ENCODE measurements around the gene ANAPC2.

ANAPC2 gene

DNA sequence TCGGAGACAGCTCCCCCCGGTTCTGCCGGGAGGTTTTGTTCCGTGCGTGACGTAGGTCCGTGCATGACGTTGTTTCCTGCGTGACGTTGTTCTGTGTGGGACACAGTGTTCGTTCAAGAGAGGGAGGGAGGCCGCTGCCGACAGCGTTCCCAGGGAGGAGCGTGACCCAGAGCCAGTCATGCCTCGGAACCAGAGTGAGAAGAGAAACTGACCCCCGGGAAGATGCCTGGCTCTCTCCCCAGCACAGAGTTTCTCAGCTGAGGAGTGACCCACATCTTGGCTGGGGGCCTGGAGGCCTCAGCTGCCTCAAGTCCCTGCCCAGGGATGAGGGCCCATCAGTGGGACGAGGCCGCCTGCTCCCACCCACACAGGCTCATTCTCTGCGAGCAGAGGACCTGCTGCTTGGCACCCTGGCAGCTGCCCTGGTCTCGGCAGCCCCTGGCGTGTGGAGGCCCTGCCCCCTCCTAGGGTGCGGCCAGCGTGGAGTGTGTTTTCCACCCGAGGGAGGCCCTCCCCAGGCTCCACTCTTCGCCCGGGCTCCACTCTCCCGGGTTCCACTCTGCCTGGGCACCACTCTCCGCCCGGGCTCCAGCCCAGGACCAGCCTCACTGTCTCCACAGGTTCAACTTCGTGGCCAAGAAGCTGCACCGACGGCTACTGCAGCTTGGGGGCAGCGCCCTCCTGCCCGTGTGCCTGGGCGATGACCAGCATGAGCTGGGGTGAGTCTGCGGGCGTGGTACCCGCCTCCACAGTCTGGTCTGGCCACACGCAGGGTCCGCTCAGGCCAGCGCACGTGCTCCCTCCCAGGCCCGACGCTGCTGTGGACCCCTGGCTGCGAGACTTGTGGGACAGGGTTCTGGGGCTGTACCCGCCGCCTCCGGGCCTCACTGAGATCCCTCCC lies 25.1 kb upstream of the ANAPC2 start:
- no peak for DNase-seq

- no peak for DNase-seq
Measured at GRCh38 chr9:137212520-137212919, 24.2 kb upstream of the ANAPC2 start.

- no peak for DNase-seq
Measured at GRCh38 chr9:137211532-137211931, 23.2 kb upstream of the ANAPC2 start.

DNA sequence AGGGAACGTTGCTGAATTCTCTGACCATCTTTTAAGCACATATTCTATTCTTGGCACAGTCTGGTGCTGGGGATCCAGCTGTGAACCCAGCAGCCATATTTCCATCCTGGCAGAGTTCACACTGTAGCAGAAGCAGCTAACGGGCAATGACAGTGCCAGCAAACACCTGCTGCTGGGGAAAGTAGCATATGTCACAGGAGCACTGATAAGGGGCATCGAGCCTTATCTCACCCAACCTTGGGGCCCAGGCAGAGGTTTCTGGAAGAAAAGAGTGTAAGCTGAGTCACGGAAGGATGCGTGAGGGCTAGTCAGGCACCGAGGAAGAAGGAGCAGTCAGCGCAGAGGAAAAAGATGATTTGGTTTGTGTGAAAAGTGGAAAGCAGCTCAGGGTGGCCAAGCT lies 18.2 kb upstream of the ANAPC2 start:
- no peak for DNase-seq

GRCh38 chr9:137205126-137206069 lies 17.0 kb upstream of the ANAPC2 start, which contains the start of the genes NDOR1 and TMEM203:
Gene NDOR1 (plus strand): TSS chr9:137205700. CDS start chr9:137205778, 78 bp downstream.
Gene TMEM203 (minus strand): TSS chr9:137205648. CDS start chr9:137205414, 234 bp downstream.
- peak; percentile 42 for DNase-seq

GRCh38 chr9:137204731-137205125 lies 16.4 kb upstream of the ANAPC2 start:
- DNase-seq: no peak

- no peak for DNase-seq
Measured at GRCh38 chr9:137202966-137203365, 14.6 kb upstream of the ANAPC2 start.

DNA sequence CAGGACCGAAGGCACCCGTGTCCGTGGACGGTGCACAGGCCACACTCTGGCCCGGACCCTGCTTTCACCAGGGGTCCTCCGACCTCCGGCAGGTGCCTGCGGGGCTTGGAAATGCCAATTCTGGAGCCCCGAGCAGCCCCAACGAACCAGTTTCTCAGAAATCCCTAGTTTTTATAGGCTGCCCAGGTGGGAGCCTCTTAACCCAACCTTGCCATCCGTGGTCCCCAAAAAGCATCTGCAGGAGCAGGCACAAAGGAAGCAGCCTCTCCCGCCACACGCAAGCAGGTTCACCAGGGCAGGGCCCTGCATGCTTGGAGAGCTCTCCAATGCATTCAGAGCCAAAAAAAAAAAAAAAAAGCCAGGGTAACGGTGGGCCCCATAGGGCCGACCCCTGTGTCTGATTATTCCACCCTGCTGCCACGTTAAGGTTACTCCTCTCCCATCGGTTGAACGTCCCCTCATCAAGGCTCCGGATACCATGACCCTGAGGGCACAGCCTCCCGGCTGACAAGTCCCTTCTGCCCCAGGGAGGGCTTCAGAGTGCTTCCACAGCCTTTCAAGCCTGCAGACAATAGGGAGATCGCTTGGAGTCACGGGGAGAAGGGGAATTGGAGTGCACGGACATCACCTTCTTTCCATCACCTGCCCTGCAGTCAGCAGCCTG lies 13.0 kb upstream of the ANAPC2 start:
- DNase-seq: no peak

DNA sequence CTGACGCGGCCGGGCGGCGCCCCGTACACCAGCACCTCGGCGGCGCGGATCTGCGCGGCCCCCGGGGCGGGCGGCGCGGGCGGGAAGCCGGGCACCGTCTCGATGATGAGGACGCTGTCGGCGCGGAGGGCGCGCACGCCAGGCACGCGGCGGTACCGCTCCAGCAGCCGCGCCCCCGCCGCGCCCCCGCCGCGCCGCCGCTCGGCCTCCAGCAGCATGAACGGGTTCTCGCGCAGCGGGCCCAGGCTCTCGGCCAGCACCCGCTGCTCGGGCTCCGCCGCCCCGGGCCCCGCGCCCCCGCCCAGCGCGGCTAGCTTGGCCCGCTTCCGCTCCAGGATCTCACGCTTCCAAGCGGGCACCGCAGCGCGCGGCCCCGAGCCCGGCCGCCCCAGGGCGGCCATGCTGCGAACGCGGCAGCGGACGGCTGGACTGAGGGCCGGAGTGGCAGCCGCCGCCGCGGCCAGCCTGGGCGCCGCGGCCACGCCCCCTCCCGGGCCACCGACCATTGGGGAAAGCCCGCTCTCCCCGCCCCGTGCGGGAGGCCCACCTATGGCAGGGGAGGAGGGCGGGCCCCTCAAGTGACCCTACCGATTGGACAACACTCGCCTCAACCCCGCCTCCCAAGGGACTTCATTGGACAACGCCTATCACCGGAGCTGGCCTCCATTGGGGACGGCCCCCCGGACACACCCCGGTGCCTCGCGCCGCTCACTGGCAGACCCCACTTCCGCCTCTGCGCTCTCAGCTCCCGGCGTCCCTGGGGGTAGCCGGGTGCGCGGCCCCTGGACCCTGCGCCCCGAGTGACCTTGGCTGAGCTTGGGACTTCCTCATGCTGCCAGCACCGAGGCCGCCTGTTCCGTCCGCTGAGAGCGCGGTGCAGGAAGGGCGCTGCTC lies 12.2 kb upstream of the ANAPC2 start, which contains the start of gene TPRN:
Gene TPRN, minus strand, starts transcription at position 431 of the 894 bp plus-strand sequence. Its CDS starts 30 bp downstream, at position 401.
- DNase-seq: peak; percentile 94

DNA sequence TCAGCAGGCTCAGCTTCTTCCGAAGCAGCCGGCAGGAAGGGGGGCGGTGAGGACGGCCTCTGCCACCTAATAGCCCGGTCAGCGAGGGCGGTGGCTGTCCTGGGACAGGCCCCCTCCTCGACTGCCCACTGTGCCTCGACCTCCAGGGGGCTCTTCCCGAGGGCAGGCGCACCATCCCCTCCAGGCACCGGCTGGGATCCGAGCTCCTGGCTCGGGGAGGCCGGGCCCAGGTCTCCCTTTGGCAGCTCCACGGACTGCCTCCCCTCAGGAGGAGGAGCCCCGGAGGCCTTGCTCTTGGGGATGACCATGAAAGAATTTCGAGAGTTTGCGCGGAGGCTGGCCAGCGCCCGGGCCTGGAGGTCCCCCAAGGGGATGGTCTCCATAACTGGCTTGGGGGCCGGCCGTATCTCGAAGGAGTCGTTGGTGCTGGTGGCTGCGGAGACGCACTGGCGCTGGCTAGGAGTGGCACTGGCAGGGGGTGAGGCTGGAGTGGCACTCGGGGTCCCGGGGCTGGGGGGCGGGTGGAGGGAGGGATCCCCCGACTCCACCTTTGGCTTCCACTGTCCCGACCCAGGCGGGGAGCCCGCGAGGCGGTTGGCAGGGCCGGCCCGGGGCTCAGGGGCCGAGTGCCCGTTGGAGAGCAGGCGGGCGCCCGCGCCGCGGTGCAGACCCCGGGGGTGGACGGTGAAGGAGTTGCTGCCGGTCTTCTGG lies 11.2 kb upstream of the ANAPC2 start:
- DNase-seq: no peak

GRCh38 chr9:137198902-137199283 lies 10.5 kb upstream of the ANAPC2 start:
- no peak for DNase-seq

DNA sequence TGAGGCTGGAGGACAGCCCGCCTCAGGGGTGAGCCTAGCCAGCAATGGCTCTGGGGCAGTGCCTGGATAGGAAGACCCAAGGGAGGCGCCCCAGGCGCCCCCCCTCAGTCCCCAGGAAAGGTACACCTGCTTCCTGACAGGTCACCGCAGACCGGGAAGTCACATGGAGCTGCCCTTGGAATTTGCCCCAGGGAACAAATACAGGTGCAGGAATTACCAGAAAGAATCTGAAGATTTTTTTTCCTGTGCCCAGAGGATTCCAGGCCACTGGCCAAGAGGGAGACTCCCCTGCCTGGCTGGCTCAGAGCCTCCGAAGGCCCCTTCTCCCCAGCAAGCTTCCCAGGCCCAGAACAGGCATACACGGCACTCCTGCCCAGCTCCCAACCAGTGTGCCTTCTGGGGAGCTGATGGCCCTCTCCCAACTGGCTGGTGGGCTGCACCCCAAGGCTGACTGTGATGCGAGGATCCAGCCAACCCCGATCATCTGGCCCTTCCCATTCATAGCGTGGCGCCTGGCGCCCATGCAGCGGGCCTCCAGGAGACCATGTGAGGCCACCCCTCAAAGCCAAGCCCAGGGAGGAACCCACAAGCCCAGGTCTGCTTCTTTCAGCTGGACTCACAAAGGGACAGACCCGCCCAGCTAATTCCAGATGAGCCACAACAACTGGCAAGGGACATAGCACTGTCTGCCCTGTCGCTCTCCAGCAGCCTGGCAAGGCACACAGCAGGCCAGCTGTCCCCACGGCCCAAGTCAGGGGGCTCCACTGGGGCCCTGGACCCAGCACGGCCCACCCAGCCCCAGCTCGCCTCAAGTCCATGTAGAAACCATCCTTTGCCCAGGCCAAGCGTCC lies 9.9 kb upstream of the ANAPC2 start:
- no peak for DNase-seq

GRCh38 chr9:137195525-137196220 lies 7.3 kb upstream of the ANAPC2 start:
- no peak for DNase-seq

- no peak for DNase-seq
Measured at GRCh38 chr9:137194909-137195308, 6.5 kb upstream of the ANAPC2 start.

DNA sequence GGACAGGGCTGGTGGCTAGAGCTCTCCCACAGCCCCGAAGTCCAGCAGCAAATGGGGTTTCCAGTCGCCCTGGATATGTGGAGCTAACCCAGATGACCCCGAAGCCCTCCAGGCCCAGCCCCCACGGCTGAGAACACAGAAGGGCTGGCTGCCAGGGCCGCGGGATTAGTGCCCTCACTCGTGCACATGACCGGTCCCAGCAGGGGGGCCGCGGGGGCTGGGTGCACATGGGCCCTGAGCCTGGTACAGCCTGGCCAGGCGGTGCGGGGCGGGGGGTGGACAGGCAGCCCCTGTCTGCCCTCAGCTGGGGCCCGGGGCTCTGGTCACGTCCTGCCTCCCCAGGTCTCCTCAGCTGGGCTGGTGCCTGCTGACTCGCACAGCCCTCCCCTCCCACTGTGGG lies 6.0 kb upstream of the ANAPC2 start:
- DNase-seq: no peak

- no peak for DNase-seq
Measured at GRCh38 chr9:137193771-137194170, 5.4 kb upstream of the ANAPC2 start.

DNA sequence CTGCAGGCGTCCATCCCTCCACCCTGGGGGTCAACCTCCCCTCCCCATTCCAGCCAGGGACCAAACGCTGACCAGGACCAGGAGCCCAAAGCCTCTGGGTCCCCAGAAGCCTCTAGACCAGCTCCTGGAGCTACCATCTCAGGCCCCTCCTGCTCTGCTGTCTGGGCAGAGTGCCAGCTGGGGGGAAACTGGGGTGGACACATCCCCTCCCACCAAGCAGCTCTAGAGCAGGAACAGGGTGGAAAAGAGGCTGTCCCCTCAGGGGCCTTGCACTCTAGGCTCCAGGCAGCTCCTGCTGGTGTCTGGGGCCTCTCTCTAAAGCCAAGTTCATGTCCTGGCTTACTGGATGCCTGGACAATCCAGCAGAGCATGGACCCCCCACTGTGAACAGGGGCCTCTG lies 4.5 kb upstream of the ANAPC2 start:
- no peak for DNase-seq

DNA sequence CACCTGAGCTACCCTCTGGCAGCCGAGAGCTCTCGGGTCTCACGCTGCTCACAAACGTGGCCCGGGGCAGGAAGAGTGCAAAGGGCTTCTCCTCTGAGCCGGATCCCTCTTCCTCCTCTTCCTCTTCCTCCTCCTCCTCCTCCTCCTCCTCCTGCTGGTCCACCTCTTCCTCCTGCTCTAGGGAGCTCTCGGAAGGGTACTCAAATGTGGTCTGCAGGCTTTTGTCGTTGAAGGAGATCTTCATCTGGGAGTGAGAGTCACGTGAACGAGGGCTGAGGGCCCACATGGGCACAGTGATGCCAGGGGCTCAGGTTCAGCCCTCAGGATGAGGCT lies 4.1 kb upstream of the ANAPC2 start:
- DNase-seq: no peak

- DNase-seq: no peak
Measured at GRCh38 chr9:137191691-137192447, 3.5 kb upstream of the ANAPC2 start.

Measured in NCI-H1694 treated with DMSO at 0.1 percent for 48 hours (cell line).